SH-SY5Y (cell line): ENCODE data around the gene C5orf24.

Source experiments
- GATA2 ChIP-seq: IDR thresholded peaks from 2 replicates; pipeline ENCODE4 v1.6.1; 2011; ENCODE audit warnings: mild to moderate bottlenecking, low read depth, low read length
- GATA3 ChIP-seq: IDR thresholded peaks from 2 replicates; pipeline ENCODE4 v1.6.1; 2011; ENCODE audit warnings: low read depth, mild to moderate bottlenecking, low read length, moderate library complexity

C5orf24 gene

DNA sequence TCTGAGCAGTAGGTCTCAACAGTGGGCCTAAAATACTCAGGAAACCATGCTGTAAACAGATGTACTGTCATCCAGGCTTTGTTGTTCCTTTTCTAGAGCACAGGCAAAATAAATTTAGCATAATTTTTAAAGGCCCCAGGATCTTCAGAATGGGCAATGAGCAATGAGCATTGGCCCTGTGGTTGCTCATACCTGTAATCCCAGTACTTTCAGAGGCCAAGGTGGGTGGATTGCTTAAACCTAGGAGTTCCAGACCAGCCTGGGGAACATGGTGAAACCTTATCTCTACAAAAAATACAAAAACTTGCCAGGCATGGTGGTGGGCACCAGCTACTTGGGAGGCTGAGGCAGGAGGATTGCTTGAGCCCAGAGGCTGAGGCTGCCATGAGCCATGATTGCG, 45.7 kb downstream of the C5orf24 start:
- TF ChIP-seq GATA3, result no peak
- TF ChIP-seq GATA2, result no peak

DNA sequence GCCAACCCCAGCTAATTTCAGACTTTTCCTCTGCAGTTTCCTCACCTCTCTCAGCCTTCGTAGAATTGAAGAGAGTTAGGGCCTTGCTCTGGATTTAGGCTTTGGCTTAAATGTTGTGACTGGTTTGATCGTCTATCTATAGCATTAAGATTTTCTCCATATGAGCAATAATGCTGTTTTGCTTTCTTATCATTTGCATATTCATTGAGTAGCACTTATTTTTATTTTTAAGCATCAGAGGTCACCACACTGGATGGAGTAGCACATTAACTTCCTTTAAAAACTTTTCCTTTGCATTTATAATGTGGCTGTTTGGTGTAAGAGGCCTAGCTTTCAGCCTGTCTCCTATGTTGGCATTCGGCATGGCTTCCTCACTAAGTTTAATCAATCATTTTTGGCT, 46.5 kb downstream of the C5orf24 start:
- TF ChIP-seq GATA3 (no peak), GATA2 (no peak)

DNA sequence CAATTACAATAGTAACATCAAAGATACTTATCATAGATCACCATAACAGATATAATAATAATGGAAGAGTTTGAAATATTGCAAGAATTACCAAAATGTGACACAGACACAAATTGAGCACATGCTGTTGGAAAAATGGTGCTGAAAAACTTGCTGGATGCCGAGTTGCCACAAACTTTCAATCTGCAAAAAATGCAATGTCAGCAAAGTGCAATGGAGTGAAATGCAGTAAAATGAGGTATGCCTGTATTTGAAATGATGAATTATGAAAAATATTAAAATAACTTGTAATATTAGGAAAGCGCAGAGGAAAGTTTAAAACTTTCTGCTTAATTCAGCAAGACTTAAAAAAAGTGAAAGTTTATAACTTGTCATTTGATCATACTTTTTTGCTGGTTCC, 47.2 kb downstream of the C5orf24 start:
- TF ChIP-seq GATA3, result no peak
- no peak for TF ChIP-seq GATA2

DNA sequence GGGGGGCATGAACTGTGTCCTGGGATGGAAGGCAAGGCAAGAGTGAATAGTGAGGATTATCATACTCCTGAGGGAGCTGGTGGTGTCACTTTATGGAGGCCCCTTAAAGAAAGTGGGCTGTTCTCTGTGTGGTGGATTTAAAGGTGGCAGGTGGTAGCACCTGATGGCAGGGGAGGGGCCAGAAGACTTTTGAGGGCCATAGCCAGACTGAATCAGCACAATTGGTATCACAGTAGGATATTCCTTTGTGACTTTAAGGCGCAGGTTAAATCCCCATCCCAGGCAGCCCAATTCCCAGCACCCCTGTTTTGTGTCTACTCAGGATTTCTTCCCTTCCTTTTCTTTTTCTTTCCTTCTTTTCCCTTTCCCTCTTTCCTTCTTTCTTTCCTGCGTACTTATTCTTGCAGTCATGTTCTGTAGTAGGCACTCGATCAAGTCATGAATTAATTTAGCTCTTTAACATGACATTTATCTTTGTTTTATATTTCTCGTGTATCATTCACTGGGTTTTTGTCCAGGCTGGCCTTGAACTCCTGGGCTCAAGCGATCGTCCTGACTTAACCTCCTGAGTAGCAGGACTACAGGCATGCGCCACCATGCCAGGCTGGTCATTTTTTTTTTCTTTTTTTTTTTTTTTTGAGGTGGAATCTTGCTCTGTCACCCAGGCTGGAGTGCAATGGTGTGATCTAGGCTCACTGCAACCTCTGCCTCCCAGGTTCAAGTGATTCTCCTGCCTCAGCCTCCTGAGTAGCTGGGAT, 48.2 kb downstream of the C5orf24 start:
- TF ChIP-seq GATA2, result no peak
- TF ChIP-seq GATA3, result no peak

DNA sequence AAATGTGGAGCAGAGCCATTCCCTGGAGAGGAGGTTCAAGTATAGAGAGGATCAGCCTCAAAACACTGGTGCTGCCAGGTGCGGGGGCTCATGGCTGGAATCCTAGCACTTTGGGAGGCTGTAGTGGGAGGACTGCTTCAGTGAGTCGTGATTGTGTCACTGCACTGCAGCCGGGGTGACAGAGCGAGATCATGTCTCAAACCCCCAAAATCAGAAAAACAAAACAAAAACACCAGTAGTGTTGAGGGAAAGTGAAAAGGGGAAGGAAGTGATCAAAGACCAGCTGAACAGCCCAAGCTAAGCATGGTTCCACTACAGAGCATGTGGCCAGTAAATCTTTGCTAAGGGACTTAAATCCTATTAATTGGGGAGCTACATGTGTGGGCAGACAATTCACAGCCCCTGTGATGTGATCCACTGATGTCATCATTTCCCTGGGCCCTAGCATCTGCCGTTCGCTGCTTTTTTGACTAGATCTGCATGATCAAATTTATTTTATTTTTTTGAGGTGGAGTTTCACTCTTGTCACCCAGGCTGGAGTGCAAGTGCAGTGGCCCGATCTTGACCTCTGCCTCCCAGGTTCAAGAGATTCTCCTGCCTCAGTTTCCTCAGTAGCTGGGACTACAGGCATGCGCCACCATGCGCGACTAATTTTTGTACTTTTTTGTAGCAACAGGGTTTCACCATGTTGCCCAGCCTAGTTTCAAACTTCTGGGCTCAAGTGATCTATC, 56.5 kb downstream of the C5orf24 start:
- no peak for TF ChIP-seq GATA2
- no peak for TF ChIP-seq GATA3

DNA sequence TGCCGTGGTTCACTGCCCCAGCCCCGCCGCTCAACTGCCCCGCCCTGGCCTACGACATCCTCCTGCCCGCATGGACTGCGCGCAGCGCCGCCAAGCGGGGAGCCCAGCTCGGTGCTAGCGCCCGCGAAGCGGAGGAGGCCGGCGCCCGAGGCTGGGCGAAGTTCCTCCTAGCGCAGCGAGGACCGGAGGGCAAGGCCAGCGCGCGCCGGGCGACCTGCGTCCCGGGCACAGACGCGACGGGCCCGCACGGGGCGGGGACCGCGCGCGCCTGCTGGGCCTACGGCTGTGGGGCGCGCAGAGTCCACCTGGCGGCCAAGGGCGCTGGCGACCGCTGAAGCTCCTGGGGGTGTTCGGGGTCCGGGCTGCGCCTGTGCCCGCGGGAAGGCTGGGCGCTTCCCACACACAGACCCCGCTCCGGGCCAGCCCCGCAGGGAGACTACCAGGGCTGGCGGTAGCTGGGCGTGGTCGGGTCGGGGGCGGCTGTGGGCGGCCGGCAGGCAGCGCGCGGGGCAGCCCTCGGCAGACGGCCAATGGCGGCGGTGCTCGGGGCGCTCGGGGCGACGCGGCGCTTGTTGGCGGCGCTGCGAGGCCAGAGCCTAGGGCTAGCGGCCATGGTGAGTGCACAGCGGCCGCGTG, 59.0 kb downstream of the C5orf24 start, which contains the start of gene PCBD2:
TSS of gene PCBD2 (plus strand) at position 522 of the 636 bp plus-strand sequence. CDS start at position 531, 9 bp downstream.
- TF ChIP-seq GATA3 (no peak), GATA2 (no peak)

DNA sequence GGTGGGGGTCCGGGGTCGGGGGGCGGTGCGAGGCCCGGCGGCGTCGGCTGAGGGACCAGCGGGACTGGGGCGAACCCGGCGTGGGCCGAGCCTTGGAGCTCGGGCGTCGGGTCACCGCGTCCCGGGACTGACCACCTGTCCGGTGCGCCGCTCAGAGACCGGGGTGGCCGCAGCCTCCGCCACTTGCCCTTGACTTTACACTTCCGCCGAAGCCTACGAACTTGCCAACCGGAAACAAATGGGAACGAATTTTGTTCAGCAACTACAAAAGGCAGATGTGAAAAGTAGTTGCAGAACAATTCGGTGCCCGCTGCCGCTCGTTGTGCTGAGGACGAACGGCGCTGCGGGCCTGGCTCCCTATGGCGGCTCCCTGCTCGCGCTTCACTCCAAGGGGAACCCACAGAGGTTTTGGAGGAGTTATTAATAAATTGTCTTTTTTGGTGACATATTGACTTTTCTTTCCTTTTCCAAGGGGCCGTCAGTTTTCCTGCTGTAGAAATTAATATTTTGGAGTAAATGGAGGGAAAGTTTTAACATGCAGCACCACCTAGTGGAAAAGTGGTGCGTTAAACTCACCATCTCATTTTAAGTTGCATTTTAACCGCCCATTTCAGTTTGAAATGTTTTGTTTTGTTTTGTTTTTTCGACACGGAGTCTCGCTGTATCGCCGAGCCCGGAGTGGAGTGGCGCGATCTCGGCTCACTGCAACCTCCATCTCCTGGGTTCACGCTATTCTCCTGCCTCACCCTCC, 59.7 kb downstream of the C5orf24 start:
- TF ChIP-seq GATA2 (no peak), GATA3 (no peak)

DNA sequence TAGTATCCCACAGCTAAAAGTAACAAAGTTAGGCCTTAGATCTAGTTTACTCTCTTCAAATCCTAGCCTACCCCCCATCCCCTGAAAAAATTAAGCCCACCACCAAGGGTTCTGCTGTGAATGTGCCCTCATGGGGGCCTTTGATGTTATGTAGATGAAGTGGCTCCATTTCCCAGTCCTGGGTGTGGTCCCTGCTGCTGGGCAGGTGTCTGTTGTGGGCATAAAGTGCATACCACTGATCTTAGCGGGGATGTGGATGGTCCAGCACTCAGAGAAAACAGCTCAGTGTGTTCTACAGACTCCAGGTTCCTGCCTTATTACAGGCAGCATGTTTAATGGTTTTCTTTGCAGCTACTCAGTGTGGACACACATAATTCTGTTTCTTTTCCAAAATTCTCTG, 61.0 kb downstream of the C5orf24 start:
- TF ChIP-seq GATA2 (no peak), GATA3 (no peak)
